HepG2 (cell line): ENCODE results near the gene ALB. TPM values are rescaled to one million over a fixed set of nuclear protein-coding genes. Genes with fewer than 3 reads are reported as not detected.

Experiments
- AFF4 ChIP-seq: sonication (generic); formaldehyde crosslinking; IDR thresholded peaks from 2 replicates; pipeline ENCODE4 v1.4.0; 2020; ENCODE audit warnings: missing genetic modification reagents
- CC2D1A ChIP-seq: sonication (generic); formaldehyde crosslinking; IDR thresholded peaks from 2 replicates; pipeline ENCODE4 v1.8.1; 2023; ENCODE audit warnings: mild to moderate bottlenecking, missing genetic modification reagents
- CEBPB ChIP-seq: IDR thresholded peaks from 2 replicates; pipeline ENCODE4 v1.6.1; 2011; ENCODE audit warnings: low read depth, low read length, improper control_type of control experiment, borderline replicate concordance
- ETS1 ChIP-seq: sonication (generic); formaldehyde crosslinking; IDR thresholded peaks from 2 replicates; pipeline ENCODE4 v1.4.0; 2020; ENCODE audit warnings: missing genetic modification reagents
- FOXO4 ChIP-seq: sonication (generic); formaldehyde crosslinking; conservative IDR thresholded peaks from 2 replicates; pipeline ENCODE4 v1.8.1; 2023; ENCODE audit warnings: missing genetic modification reagents
- SP5 ChIP-seq: IDR thresholded peaks from 2 replicates; pipeline ENCODE4 v1.6.1; 2016; ENCODE audit warnings: low read depth, borderline replicate concordance
- TCF7L2 ChIP-seq: IDR thresholded peaks from 2 replicates; pipeline ENCODE4 v1.6.1; 2011; ENCODE audit warnings: mild to moderate bottlenecking, low read depth, low read length, moderate library complexity
- THAP9 ChIP-seq: sonication (generic); formaldehyde crosslinking; IDR thresholded peaks from 2 replicates; pipeline ENCODE4; 2020; ENCODE audit warnings: missing genetic modification reagents, mild to moderate bottlenecking, borderline replicate concordance
- TOPORS ChIP-seq: sonication (generic); formaldehyde crosslinking; IDR thresholded peaks from 2 replicates; pipeline ENCODE4 v1.8.0; 2023; ENCODE audit warnings: mild to moderate bottlenecking, missing genetic modification reagents
- TRIM22 ChIP-seq: fragments of 450-650 bp; IDR thresholded peaks from 2 replicates; pipeline ENCODE4 v1.6.1; 2017
- ZBTB44 ChIP-seq: sonication (generic); formaldehyde crosslinking; IDR thresholded peaks from 2 replicates; pipeline ENCODE4 v1.4.0; 2020; ENCODE audit warnings: missing genetic modification reagents
- ZFP91 ChIP-seq: sonication (generic); formaldehyde crosslinking; IDR thresholded peaks from 2 replicates; pipeline ENCODE4 v1.9.0; 2022; ENCODE audit warnings: missing genetic modification reagents, mild to moderate bottlenecking, borderline replicate concordance
- ZMYM4 ChIP-seq: sonication (generic); formaldehyde crosslinking; IDR thresholded peaks from 2 replicates; pipeline ENCODE4 v1.8.1; 2023; ENCODE audit warnings: mild to moderate bottlenecking, missing genetic modification reagents
- ZNF550 ChIP-seq: sonication (generic); formaldehyde crosslinking; IDR thresholded peaks from 2 replicates; pipeline ENCODE4 v1.4.0; 2020; ENCODE audit warnings: mild to moderate bottlenecking, missing genetic modification reagents, borderline replicate concordance
- polyA plus RNA-seq, 8 experiments: library from polyadenylated mRNA; depleted of rRNA in 3 of 8; stranded (reverse) in 7 of 8; unstranded in 1 of 8; fragments of >200 nt; fragmentation: Illumina TruSeq in 4 of 8; extraction: Trizol in 4 of 8; gene quantifications; 2 replicates each; pipeline versions ENCODE4 v1.2.1 to v1.2.3, GENCODE V29; 2011 to 2016; ENCODE audit warnings: low read depth in 4 of 8, missing spikeins in 1 of 8, mixed read lengths in 1 of 8; ENCODE audit not compliant: insufficient read depth in 1 of 8
- total RNA-seq, 5 experiments: library from RNA; depleted of rRNA; stranded (reverse); fragments of >200 nt; fragmentation: Illumina TruSeq; extraction: Trizol; gene quantifications; 2 replicates each; pipeline ENCODE4 v1.2.3, GENCODE V29; 2016; ENCODE audit warnings: low read depth in 1 of 5

The ALB gene
- total and polyA plus RNA-seq, 2 of the 13 experiments (the other 11 are each of a cell fraction or from before 2014, with no cell fraction given): 22,259 to 22,625 TPM

- TF ChIP-seq AFF4 (CRISPR knock-in tag) (peak; percentile 95; the same call in 1 of the 2 replicates), TRIM22 (no peak), ZNF550 (CRISPR knock-in tag) (no peak), ZBTB44 (CRISPR knock-in tag) (no peak), TOPORS (CRISPR knock-in tag) (peak; percentile 17; the same call in 1 of the 2 replicates), CC2D1A (CRISPR knock-in tag) (no peak), CEBPB (no peak), ETS1 (no peak), ZFP91 (CRISPR knock-in tag) (no peak), FOXO4 (CRISPR knock-in tag) (0 out of 2 replicates have a peak, but pooled peaks have one; percentile 56), SP5 (CRISPR knock-in tag) (no peak), THAP9 (CRISPR knock-in tag) (no peak), TCF7L2 (no peak), ZMYM4 (CRISPR knock-in tag) (peak; percentile 39; the same call in 1 of the 2 replicates)
Measured at GRCh38 chr4:73450398-73451004, 46.4 kb downstream of the ALB start (continued).
